ENCODE data around the gene PSORS1C1.
"Not testable (repeated sequence)": the region's sequence is repeated elsewhere in the genome, so short reads cannot be mapped to it uniquely, and the experiment has no call there.

PSORS1C1 gene

DNA sequence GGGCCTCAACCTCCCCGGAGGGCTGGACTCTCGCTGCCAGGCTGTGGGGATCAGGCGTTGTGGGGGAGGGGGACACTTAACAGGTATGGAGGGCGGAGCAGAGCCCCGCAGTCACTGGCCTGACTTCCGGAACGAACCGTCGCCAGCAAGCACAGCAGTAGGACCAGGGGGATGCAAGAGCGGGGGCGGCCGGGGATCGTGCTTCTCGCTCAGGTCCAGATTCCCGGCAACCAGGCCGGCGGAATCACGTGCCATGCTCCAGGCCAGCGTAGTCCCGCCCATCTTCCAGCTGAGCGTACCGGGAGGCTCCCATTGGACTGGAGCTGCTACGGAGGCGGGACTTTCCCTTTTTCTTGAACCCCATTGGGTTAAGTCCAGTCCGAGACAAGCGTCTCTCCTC lies 65.9 kb downstream of the PSORS1C1 start:
- no peak for DNase-seq

DNA sequence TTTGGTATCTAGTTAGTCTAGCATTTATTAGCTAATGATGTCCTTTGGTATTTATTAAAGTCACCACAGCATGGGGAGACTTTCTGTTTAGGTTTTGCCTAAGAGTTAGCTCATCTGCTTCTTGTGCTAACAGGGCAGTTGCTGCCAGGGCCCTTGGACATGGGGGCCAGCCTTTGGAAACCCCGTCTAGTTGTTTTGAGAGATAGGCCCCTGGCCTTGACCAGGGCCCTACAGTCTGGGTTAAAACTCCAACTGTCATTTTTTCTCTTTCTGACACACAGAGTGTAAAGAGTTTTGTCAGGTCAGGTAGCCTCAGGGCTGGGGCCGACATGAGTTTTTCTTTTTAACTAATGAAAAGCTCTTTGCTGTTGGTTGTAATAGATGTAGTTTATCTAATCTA lies 68.7 kb downstream of the PSORS1C1 start:
- DNase-seq: not testable (repeated sequence)

DNA sequence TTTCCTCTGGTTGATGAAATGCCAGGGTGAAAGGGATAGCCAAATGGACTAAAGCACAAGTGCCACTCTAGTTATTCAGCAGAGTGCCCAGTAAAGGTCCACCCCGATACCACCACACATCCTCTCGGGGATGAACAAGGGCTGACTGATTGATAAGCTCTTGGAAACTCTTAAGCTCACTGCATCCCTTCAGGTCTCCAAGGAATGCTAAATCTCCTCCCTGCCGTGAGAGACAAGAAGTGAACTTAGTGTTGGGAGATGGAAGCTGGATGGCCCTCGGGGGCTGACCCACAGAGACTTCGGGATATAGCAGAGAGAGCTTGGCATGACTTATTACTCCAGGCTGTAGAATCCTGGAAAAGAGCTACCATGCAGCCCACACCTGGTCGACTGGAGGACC lies 69.3 kb downstream of the PSORS1C1 start:
- not testable (repeated sequence) for DNase-seq

DNA sequence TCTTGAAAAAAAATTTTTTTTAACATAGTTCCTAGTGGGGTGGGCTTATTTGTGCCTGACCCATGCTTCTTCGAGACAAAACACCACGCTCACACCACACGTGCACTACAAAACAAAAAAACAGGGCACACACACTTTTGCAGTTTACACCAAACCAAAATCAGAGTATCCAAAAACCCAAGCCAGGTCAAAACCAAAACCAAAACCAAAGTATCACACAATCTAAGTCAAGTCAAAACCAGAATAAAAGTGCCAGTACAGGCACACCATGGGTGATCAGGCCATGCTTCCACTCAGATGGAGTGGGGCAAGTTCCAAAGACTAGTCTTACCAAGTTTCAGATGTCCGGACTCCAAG lies 71.1 kb downstream of the PSORS1C1 start:
- DNase-seq: not testable (repeated sequence)

DNA sequence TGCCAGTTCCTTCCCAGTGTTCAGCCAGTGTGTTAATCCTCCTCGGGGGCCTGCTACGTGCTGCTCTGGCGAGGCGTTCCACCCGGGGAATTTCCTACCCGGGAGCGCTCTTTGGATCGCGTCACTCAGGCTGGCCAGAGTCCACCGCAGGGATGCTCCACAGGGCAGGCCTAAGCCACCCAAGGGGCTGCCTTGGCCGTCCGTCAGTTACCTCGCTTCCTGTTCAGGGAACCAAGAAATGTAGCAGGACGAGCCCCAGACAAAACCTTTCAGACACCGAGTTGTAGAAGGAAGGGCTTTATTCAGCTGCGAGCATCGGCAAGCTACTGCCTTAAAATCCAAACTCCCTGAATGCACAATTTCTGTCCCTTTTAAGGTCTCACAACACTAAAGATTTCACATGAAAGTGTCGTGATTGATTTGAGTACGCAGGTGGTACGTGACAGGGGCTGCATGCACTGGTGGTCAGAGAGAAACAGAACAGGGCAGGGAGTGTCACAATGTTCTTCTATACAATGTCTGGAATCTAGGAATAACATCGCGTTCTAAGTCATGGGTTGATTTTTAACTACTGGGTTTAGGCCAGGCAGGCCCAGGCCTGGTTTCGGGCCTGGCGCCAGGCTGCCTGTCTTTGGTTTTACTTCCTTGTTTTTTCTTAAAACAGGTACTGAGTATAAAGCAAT lies 71.6 kb downstream of the PSORS1C1 start:
- DNase-seq: no peak

DNA sequence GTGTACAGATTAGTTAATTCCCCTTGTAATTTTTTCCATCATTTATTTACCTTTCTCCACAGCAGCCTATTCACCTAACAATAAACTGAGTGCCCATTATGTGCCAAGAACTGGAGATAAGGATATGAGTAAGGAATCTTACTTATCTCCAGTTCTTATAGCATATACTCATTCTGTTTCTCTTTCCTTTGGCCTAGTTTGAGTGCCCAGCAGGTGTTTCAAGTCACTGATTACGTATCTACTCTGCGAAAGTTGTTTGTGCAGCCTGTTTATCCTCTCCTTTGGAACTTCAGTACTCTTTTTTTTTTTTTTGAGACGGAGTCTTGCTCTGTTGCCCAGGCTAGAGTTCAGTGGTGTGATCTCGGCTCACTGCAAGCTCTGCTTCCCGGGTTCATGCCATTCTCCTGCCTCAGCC lies 73.2 kb downstream of the PSORS1C1 start:
- DNase-seq: no peak

DNA sequence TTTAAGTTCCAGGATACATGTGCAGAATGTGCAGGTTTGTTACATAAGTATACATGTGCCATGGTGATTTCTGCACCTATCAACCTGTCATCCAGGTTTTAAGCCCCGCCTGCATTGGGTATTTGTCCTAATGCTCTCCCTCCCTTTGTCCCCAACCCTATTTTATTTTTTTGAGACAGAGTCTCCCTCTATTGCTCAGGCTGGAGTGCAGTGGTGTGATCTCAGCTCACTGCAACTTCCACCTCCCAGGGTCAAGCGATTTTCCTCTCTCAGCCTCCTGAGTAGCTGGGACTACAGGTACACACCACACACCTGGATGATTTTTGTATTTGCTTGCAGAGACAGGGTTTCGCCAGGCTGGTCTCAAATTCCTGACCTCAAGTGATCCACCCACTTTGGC lies 74.6 kb downstream of the PSORS1C1 start:
- not testable (repeated sequence) for DNase-seq

All from NCI-H1694 (cell line).